HL-60 (cell line): ENCODE data around the gene NTHL1.

Experiments used
- CTCF ChIP-seq: IDR thresholded peaks from one replicate; pipeline ENCODE4 v1.5.1; 2011; ENCODE audit warnings: low read length, control low read depth, inconsistent platforms; ENCODE audit not compliant: insufficient read depth
- GABPA ChIP-seq: IDR thresholded peaks from 2 replicates; pipeline ENCODE4 v1.6.1; 2012; ENCODE audit warnings: low read depth
- POLR2AphosphoS5 ChIP-seq: IDR thresholded peaks from 2 replicates; pipeline ENCODE4 v1.6.1; 2012; ENCODE audit warnings: low read depth
- REST ChIP-seq: IDR thresholded peaks from 2 replicates; pipeline ENCODE4 v1.6.1; 2012; ENCODE audit warnings: low read depth; ENCODE audit not compliant: insufficient replicate concordance
- SPI1 ChIP-seq: IDR thresholded peaks from 2 replicates; pipeline ENCODE4 v1.6.1; 2012; ENCODE audit warnings: low read depth, mild to moderate bottlenecking, borderline replicate concordance

- TF ChIP-seq CTCF (no peak), REST (no peak), GABPA (no peak), POLR2AphosphoS5 (no peak), SPI1 (no peak)
These were observed 28.1 kb downstream of the NTHL1 start, which contains the start of gene NPW for GRCh38 chr16:2019518-2019920.
